ENCODE data around the gene ZNF385B.

GRCh38 chr2:179715196-179715595 is 146.2 kb downstream of the ZNF385B start:
- TF ChIP-seq CTCF (IDR thresholded peaks at IDR 0.05) (no peak), EZH2 (IDR thresholded peaks at IDR 0.05; ENCODE audit: borderline replicate concordance, insufficient read depth, low read depth, low read length, poor library complexity, severe bottlenecking) (no peak)

Measured in B cell (primary cell).